ENCODE data around the gene MAP1B.

The MAP1B gene

DNA sequence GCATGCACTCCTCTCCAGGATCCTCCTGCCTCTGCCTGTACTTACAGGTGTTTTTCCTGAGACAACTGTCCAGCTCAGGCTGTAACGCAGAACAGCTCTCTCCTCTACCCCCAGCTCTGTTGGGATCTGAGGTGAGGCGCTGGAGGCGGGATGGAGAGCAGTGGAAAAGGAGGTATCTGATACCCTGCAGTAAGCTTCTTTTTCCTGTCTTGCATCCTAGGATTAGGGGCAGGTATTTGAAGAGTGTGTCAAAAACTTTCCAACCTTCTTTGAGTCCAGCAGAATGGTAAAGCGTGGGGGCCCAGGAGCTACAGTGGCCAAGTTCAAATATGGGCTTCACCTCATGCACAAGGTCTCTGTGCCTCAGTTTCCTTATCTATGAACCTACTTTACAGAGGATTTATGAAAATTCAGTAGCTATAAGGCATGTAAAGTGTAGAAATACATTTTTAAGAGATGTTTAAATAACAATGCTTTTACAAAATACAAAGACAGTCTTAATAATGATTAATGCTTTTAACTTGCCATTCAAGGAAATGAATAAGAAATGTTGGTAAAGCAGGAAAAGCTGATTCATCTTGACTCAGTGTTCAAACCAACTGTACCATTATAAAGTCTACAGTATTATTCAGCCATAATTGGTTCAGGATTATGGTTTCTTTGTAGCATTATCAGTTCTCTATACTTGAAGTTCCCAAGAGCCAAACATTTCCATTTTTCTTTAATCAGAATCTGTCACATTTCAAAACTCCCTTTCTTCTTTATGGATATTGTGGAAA, 26.1 kb downstream of the MAP1B start:
- DNase-seq, result peak; percentile 64

DNA sequence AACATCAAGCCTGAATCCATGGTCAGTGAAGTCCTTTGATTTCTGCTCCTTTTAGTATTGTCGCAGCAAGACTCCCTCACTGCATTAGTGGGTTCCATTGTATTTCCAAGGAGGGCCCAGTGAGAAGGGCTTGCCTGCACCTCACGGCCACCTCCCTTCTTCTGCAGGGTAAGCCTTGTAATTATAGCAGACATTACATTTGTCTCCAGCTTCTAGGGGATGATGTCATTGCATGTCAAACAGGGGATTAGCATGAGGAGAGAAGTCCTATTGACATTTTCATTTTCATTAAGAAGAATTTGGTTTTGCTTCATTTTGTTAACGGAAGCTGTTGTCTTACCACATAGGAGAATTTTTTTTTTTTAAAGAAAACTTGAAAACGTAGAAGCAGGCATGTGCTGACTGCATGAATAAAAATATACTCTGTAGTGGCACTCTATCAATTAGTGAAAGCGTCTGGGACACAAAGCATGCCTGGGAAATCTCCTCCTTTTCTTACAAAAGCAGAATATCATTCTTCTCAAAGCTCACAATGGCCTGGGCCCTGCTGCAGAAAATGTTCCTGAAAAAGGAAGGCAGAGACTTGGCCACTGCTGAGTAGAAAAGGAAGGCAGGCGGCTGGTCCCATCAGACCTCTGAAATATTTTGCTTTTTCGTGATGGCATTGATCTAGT, 27.1 kb downstream of the MAP1B start:
- peak; percentile 78 for DNase-seq

DNA sequence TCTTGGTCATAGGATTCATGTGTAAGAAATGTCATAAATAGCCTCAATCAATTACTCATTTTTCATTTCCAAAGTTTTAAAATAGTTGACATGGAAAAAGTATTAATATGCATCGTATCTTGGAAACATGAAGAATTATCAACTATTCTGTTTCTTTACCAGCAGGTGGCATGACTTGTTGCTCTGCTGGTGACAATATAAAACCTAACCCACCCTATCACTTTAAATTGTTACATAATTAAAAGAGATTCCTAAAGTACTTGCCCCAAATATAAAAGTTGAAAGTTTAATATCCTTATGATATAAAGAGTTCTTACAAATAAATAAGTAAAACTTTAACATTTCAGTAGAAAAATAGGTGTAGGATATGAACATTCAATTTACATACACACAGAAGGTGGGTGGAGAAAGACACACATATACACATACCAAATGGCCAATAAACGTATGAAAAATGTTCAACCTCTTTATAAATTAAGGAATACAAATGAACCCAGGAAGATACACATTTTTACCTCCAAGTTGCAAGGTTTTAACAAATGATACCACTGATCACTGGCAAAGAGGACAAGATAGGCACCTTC, 30.6 kb downstream of the MAP1B start:
- no peak for DNase-seq

DNA sequence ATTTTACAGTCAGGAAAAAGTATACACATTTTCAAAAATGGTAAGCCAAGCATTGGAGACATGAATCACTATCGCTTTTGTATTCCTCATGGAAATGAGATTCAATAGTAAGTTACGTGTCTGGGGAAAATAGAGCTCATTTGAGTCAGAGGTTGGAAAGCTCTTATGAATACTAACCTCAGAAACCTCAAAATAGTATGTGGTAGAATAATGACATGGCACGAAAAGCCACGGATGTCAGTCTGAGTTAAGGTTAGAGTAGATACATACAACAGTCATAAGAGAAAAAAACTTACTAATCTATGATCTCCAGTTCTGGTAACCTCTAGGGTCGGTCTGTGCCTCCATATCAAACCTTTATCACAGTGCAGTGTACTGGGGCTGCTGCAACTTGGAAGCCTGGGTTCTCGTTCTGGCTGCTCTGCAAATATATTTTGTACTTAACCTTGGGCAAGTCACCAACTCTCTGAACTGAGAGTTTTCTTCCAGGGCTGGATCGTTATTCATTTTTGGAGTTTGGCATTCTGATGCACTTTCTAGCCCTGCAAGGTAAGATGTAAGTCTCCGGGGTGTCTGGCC, 31.8 kb downstream of the MAP1B start:
- peak; percentile 96 for DNase-seq

DNA sequence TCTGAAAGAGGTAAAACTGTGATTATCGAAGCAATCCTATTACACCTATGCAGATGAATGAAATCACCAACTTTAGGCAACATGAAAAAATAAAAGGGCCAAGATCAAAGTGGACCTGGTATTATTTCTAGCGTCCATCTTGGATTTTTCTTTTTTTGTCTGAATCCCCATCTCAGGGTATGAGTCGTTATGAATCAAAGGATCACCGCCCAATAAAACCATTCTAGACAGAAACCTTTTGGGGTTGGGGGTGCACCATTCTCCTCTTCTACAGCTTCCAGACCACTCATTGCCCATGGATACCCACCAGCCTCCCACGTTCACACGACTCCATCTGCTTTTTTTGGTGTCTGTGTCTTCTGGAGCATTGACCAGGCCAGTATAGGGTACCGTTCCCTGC, 33.4 kb downstream of the MAP1B start:
- no peak for DNase-seq

DNA sequence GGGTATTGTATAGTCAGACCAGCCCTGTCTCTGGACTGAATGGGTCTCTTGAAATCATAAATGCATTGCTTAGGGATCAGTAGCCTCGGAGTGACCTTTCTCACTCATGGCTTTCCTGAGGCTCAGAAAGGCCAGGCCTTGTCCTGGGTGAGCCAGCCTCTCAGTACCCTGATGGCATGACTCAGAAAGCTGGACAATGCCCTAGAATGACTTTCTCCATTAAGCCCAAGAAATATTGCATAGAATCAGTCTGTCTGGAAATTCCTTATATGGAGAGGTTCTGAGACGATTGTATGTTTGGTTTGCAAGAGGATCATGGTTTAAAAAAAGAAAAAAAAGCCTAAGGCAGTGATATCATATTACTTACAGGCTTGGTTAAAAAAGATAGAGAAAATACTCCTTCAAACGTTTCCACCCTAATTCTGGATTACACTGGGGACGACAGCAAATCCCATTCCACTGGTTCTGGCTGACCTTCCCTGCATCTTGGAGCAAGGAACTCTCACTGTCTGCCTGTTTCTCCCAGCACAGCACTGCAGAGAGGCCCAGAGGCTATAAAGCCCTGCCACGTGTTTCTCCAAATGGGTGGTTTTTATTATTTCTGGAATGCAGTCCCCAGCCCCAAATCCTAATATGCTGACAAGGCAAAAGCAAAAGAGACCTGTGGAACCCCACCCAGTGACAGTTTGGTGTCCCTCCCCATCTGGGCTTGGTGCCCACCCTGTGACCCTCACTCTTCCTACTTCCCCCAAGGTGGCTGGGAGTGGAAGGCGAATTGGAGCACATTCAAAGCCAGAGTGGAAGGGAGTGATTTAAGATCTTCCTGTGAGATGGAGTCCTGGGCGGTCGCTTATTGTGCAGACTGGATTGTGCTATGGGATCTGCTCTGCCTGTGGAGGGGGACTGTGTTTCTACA, 34.4 kb downstream of the MAP1B start:
- peak; percentile 97 for DNase-seq

DNA sequence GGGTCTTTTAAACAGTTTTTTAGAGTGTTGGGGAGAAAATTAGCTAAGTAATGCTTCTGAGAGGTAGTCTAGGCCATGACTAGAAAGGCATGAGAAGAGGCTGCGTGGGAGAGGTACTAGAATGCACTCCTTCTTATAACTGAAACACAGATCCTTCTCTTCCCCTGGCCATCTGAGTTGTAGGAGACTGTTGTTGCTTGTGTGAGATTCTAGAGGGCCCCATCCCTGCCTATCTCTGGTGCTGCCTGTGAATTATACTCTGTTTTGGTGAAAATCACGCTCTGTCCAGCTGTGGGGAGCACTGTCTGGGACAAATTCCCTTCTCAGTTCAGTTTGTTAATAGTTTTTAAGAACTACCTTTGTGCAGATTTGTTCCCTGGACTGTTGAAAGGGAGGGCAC, 37.5 kb downstream of the MAP1B start:
- DNase-seq, result no peak

DNA sequence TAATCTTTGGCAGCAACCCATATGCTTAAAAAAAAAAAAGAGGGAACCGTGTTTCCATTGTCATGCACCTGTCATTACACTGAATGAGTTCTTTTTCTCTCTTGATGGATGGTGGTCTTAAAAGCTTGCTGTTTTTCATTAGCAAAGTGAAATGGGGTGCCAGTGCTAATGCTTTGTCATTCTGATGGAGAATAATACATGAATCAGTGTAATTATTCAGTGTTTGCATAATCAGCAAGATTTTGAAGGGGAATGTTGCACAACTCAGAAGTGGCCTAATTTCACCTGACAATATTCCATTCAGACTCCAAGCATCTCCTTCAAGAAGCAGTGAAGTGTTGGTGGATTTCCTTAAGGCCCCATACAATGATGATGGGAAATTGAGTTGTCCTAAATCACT, 38.1 kb downstream of the MAP1B start:
- no peak for DNase-seq

DNA sequence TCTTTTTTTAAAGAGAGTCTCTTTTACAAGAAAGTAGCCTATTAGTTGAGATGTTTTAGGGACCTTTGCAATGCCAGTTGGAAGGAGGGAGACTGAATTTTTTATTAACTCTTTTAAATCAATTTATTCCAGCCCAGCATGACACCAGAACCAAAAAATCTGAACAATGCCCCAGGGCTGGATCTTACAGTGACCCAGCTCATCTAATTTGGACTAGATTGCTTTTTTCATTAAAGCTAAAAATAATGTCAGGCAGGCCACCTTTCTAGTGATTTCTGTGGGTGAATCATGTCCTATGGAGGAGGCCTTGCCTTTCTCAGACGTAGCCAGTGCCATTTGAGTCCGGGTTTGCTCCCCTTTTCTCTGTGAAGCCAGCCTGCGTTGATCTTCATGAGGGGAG, 38.8 kb downstream of the MAP1B start:
- no peak for DNase-seq

DNA sequence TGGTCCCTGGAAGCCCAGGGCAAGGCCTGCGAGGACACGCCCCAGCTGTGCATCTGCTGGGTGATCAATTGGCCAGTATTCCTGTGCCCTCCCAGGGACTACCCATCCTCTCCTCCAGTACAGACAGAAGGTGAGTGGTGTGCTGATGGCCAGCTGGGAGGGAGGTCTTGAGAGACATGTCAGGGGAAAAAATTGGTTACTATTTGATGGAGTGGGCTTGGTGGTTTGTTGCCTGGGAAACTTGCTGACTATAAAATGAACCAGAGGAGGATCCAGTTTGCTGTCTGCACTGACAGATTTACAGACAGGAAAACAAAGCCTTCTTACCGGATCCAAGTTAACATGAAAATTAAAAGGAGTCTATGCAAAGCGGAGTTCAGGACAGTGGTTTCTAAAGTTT, 40.3 kb downstream of the MAP1B start:
- DNase-seq, result no peak

DNA sequence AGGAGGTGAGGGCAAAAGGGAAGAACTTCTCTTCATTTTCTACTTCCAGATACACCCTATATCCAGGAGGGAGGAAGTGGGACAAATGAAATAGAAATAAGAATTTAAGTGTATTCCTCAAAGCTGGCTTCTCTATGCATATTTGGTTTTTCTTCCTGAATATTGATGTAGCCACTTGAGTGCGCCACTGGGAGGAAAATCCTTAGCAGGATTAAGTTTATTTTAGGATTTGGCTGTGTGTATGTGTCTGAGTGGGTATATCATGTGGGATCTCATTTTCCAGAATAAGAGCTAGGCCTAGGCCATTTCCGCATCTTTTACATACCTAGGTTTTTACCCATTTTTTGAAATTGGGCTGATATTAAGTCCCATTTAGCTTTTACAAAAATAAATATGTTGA, 42.5 kb downstream of the MAP1B start:
- DNase-seq, result no peak

DNA sequence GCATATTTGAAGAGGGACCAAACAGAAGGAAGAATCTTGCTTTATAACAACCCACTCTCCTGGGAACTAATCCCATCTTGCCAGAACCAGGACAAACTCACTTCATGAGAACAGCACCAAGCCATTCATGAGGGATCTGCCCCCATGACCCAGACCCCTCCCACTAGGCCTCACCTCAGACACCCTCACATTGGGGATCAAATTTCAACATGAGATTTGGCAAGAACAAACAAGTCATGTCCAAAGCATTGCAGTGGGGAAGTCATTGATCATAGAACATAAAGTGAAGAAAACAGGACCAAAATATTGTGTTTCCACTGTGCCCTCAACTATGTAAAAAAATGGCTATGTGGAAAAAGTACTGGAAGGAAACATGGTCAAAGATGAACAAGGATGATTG, 43.9 kb downstream of the MAP1B start:
- peak; percentile 41 for DNase-seq

DNA sequence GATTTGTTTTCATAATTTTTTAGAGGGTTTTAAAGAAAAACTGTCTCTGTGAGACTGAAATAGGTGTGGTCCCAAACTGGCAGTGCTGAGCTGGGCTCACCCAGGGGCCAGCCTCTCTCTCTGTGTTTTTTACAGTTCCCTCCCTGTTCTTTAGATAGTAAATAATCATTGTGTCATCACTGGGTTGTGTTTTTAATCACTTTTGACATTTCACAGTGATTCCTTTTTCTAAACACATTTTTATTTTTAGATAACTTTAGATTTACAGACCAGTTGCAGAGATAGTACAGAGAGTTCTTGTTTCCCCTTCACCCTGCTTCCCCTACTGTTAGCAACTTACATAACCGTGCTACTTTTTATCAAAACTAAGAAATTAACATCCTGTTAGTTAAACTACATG, 44.4 kb downstream of the MAP1B start:
- no peak for DNase-seq

DNA sequence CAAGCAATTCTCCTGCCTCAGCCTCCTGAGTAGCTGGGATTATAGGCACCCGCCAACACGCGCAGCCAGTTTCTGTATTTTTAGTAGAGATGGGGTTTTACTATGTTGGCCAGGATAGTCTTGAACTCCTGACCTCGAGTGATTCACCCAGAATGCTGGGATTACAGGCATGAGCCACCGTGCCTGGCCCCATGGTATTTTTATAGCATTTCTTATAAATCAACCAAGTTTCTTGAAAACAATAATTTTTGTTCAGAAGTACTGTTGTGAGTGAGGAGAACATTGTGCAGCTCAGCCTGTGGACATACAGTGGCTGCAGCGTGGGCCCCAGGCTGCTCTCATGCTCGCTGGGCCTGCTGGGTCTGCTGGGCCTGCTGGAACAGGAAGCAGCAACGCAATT, 45.3 kb downstream of the MAP1B start:
- peak; percentile 55 for DNase-seq

DNA sequence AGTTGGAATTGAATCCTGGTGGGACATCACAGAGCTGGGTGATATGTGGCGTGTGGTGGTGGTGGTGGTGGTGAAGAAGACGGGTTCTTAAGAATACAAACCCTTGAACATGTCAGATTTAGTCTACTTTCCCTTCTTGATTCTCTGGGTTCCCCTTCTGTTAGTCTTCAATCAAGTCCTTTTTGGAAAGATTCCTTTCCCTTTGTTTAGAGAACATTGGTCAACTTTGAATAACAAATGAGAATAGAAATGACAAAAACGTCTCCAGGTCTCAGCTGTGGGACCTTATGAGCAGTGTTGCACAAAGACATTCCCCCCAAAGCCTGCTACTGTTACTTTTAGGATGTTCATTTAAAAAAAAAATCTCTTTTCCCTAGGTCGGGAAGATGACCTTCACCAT, 46.3 kb downstream of the MAP1B start:
- no peak for DNase-seq

DNA sequence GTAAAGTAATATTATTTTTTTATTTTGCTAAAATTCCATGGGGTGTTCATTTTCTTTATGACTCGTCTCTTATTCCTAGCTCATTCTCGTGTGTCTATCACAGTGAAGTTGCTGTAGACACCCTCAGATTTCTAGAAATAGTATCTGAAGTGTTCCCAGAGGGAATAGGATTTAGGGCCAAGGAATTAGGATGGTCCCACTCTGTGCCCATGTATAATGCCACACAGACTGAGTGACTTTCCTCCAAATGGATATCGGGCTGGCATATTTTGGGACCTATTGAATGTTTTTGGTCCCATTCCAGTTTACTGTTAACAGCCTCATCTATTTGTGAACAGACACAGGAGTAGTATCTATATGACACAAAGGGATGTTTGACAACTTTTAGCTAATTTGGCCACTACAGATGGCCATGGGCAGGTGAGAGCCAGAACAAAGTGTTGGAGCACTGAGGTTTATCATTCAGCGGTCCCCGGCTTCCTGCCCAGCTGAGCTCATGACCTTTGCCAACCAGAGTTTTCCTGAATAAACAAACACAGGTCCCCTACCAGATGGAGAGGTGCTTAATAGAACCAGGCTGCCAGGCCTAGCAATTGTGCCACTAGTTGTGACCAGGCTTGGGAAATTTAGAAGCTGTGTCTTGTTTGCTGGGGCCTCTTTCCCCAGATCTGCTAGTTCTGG, 46.9 kb downstream of the MAP1B start:
- no peak for DNase-seq

DNA sequence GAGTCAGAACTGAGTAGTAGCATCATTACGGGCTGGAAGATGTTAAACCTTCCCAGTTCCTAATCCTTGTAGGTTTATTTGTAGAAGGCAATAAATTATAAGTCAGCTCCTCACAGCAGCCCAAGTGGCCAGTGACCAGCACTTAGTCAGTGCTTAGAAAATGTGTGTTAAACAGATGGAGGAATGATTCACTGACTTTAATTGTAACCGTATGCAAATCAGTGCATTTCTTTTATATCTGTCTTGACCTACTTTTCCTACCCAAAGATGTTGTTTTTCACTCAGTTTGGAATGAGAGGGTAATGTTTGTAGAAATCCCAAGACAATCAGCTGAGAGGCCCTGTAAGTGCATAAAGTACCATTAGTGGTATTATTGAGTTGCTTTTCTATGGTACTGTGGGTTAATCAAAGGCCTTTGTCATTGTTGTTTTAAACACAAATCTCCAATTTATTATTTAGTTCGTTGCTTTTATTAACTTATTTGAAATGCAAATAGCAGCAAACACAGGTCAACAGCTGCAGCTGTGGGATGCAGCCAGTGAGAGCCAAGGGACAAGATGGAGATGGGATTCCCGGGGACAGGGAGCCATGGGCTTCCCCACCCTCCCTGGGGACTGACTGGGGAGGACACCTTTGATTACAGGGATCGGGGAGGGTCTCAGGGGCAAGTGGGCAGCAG, 49.8 kb downstream of the MAP1B start:
- DNase-seq, result peak; percentile 92

DNA sequence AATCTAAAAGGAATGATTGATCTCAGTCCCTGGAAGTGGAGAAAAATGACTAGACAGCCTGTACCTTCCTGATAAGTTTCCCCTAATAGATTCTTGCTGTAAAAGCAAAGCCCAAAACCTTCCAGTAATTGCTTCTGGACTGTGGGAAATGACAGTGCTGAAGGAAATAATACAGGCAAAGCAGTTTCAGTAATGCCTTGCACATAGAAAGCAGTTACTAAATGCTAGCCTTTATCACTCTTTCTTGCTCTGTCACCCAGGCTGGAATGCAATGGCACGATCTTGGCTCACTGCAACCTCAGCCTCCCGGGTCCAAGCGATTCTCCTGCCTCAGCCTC, 50.3 kb downstream of the MAP1B start:
- DNase-seq, result no peak

DNA sequence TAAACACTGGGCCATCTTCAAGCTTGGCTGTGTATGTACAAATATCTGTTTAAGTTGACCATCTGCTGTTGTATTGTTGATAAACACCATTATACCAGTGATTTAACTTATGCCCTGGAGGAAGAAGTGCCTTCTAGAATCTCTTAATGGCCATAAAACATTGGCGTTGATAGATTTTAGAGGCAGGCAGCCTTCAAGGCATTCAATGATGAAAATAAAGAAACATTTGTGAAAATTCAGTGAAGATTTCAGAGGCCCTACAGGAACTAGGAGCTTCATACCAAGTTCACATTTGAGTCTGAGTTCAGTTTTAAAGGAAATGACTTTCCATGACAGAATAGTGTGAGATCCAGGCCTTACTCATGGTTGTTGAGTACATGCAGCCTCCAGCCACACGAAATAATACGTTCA, 52.2 kb downstream of the MAP1B start:
- DNase-seq, result no peak

DNA sequence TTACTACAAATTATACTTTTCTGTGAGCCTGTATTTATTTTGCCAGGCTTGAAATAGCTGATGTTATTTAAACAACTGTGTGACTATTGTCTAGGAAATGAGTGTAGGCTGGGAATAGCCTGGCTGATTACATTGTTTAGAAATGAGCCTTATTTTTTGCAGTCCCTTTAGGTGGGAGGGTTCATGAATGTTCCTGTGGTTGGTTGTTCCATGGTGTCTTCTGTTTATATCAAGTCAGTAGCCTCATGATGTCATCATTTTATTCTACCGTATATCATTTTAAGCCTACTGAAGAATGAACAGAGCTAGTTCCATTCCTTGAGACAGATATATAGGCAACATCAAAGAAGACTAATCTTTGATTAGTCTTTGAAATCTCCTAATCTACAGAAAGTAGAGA, 53.1 kb downstream of the MAP1B start:
- DNase-seq, result peak; percentile 71

DNA sequence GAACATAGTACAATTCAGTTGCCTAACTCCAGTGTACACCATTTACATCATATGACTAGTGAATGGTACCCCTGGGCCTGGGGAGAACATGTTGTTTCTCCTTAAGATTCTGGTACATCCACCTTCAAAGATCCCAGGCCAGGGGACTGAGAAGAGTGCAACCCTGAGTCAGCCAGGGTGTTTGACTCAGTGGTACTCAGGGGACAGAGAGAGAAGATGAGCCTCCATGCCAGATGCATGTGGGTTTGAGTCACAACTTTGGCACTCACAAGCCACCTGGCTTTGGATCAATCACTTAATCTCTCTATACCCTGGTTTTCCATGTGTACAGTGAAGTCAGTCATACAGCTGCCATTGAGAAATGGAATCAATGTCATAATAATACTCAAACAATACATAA, 53.7 kb downstream of the MAP1B start:
- peak; percentile 52 for DNase-seq

DNA sequence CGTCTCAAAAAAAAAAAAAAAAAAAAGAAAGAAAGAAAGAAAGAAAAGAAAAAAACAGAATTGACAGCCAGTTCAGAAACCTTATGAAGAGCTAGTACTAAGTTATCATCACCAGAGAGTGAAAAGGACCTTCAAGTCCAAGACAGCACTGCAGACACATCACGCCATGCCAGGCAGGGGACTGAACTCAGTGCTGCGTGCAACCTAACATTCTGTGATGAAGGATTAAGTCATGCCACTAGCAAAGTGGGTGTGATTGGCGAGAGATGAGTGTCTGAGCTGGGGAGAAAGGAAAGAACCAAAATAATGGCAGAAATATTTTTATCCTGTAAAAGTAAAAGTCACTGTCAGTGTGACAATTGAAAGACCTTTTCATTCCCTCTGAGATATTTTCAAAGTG, 54.7 kb downstream of the MAP1B start:
- no peak for DNase-seq
